NCI-H2029 treated with DMSO at 0.1 percent for 48 hours (cell line): Measurements from ENCODE around the gene MYLK4.

Source experiments
- DNase-seq: peaks from one replicate; lab custom pipeline; 2025; lab: John Stamatoyannopoulos, UW

MYLK4 gene

DNA sequence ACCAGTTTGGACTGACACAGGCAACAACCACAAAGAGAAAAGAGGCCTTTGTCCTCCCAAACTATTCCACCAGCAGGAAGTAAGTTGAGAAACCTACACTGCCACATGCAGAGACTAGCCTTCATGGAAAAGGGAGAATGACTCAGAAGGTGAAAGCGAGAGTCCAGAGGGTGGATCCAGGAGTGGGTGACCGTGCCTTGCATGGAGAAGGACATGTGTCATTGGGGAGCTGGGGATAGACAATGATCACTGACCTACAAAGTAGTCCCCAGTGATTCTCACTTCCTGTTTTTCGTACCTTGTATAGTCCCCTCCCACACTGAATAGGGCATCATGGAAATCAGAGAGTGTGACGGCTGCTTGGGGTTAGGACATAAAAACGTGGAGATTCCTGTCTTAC is 91.9 kb downstream of the MYLK4 start:
- no peak for DNase-seq

- no peak for DNase-seq
Observed at GRCh38 chr6:2656460-2657079, 94.2 kb downstream of the MYLK4 start.

DNA sequence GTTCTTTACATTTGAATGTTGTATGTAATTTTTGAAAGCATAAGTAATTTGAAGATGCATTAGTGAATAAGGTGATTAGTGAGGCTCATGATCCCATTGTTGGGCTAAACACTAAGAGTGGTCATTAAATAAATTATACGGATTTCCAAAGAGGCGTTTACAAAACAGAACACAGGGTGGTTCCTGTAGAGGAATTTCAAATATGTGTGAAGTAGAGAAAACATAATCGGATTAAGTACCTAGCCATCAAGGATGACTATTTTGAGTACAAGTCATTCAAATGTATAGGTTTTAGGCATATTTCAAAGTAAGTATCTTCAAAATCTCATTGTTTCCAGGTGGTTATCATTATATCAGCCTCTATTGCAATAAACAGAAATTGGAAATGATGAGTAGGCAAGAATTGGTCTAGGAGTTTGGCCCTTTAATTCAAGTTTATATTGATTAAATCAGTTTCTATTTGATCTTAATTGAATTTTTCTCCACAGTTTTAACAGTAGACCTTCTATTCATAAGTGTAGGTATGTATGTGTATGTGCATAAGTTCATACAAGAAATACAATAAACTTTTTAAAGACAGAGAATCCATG is 94.8 kb downstream of the MYLK4 start:
- DNase-seq = no peak

- no peak for DNase-seq
Observed at GRCh38 chr6:2653369-2654032, 97.2 kb downstream of the MYLK4 start.

GRCh38 chr6:2652611-2653010 is 98.1 kb downstream of the MYLK4 start:
- no peak for DNase-seq

DNA sequence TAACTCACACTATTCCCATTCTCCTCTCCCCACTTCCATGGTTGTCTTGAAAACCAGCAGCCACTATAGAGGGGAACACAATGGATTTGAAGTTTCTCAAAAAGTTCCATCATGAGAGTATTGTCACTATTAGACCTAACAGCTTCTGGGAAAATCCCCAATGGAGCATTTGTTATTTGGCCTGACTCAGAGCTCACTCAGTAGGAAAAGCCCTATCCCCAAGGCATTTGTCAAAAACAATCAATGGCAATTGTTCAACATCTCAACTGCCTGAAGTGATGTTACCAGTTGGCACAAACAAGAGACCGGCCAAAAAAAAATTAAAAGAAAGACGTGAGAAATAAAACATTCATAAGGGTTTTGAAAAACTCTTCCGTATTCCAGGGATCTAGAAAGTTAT is 98.8 kb downstream of the MYLK4 start:
- no peak for DNase-seq

DNA sequence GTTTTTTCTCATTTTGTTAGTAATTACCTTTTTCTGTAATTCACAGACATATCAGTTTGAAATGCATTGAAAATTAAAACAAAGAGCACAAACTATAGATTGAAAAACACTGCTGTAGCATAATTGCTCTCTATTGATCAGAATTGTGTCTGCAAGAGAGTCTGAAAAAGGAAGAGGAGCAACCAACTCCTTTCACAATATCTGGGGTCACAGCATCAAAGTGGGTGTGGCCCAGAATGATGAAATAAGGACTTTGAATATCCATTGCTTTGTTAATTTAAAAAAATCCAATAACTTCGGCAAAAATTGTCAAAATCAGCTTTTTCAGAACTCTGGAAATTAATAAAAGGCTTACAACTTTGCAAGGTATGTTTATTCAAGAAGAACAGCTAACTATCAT is 99.2 kb downstream of the MYLK4 start:
- DNase-seq = no peak

GRCh38 chr6:2646346-2646745 is 104.4 kb downstream of the MYLK4 start:
- no peak for DNase-seq

DNA sequence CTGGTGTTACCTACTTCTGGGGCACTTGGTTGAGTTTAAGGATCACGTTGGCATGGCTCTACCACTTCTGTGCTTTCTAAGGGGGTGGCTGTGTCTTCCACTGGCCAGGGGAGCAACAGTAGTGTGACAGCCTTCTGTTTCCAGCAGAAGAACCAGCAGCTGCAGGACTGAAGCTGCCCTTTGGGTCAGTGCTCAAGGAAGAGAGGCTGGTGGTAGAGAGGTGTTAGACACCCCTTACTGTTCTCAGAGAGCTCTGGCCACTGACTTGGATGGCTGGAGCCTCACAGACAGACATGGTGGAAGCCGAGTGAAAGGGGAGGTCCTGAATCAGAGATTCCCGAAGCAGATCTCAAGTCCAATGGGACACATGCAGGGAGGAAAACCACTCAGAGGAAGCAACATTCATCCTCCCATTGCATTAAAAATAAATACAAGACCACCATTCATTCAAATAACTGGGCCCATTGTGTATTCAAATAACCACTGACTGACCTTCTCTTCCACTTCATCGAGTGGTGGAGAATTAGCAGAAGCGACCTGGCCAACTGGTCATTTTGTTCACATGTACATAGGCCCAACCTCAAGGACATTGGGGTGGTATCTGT is 106.7 kb downstream of the MYLK4 start:
- DNase-seq = no peak

GRCh38 chr6:2643130-2643529 is 107.6 kb downstream of the MYLK4 start:
- DNase-seq = no peak

DNA sequence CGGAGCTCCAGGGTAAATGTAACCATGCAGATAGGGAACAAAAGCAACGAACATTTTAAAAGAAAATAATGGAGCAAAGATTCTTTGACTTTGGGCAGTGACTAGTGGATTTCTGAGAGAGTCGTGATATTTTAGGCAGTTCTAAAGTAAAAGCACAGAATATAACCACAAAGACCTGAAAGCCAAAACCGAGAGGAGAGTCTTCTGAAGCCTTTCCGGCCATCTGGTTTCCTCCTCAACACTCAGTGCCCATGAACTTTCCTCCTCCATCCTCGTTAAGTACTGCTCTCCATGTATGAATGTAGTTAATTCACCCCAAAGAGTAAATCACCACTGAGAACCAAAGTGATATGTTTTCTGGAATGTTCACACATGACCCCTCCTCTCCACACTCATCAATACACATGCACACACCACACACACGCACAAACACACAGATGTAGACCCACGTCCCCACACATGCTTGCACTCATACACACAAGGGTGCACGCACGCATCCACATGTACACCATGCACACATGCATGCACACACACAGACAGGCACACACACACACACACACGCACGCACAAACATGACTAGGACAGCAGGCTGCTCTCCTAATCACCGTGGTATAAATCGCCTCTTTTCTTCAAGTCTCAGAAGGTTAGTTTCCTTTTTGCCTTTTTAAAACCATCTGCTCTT is 109.5 kb downstream of the MYLK4 start:
- DNase-seq = no peak

DNA sequence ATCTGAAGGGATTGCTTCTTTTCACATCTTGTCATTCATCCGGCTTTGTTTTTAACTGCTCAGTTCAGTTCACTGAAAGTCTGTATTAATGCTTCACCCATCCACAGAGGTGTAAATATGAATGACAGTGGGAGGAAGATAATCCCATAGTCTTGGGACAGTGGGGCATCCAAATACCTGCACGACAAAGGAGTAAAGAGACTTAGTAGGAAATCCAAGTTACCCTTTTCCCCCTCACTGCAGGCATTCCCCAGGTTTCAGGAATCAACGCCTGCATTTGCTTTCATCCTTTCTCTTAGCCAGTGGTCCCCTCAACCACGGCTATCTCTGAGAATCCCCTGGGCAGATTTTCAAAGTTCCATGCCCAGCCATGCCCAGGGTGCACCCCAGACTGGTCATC is 110.2 kb downstream of the MYLK4 start:
- no peak for DNase-seq

- no peak for DNase-seq
Observed at GRCh38 chr6:2639896-2640295, 110.8 kb downstream of the MYLK4 start.

GRCh38 chr6:2639167-2639566 is 111.6 kb downstream of the MYLK4 start:
- no peak for DNase-seq

GRCh38 chr6:2636672-2637071 is 114.0 kb downstream of the MYLK4 start:
- DNase-seq = no peak

- DNase-seq = no peak
Observed at GRCh38 chr6:2635911-2636310, 114.8 kb downstream of the MYLK4 start.

DNA sequence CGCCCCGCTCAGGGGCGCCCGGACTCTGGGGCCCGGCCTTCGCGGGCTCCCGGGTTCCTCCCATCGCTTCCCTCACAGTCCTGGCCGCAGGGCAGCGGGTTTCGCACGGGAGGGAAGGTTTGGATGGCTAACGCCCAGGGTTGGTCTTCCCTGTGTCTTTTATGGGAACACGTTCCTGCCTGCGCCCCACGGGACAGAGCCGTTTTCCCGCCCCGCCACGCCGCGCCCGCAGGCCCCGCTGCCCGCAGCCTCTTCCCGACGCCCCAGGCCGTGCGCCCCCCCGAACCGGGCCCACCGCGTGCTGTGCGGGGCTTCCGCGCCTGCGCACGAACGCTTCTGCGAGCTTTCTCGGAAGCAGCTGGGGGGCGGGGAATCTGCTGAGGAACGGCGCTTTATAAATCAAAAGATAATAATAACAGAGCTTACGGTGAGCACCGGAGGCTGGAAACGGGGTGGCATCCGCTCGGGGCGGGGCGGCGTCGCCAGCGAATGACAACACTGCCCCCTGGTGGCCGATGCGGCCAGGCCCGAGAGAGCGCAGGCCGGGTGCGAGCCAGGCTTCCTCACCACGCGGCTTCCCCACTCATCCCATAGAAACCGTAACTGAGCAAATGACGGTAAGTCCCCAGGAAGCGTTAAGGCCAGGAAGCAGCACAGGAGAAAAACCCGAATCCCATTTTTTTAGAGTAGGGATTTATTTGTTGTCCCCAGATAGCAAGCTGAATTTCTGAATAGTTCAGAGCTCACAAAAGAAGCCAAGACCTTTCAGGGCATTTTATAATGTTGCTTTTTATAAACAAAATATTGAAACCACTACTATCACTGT is 116.4 kb downstream of the MYLK4 start:
- DNase-seq = peak; percentile 83

- DNase-seq = no peak
Observed at GRCh38 chr6:2633736-2634135, 117.0 kb downstream of the MYLK4 start.

GRCh38 chr6:2632976-2633584 is 117.6 kb downstream of the MYLK4 start:
- no peak for DNase-seq

- DNase-seq = no peak
Observed at GRCh38 chr6:2632368-2632767, 118.4 kb downstream of the MYLK4 start.

DNA sequence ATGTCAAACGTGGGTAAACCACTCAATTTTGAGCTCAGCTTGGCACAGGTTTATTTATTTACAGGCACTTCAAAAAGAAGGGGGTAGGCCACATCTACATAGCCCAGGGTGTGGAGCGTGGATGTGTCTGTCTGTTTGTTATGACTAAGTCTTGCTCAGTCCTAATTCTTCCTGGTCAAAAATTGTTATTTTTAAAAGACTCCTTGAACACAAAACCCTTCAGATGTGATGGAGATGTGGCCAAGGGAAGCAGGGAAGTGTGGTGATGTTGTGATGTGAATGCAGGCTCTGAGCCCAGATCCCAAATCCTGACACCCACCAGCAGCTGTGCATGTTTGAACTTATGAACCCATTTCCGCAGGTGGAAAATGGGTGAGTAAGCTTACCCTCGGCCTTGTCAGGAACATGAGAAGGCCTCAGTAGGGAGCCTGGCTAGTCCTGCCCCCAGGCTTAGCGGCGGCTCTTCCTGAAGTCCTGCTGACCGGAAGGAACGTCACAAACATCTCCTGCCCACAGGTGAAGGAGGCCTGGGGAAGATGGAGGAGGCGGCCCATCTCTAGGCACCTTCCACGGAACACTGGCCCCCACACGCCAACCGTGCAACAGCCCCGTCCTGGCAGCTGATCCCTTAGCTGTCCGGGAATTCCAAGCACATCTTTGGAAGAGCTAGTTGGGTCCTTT is 119.7 kb downstream of the MYLK4 start:
- DNase-seq = no peak
